Fibroblast of lung (primary cell): ENCODE results near the gene CCDC27. TPM values are rescaled to one million over a fixed set of nuclear protein-coding genes. Genes with fewer than 3 reads are reported as not detected.

ENCODE experiments used
- DNase-seq, 2 donors: peaks; one replicate each; pipeline versions ENCODE4 v3.0.0 to v3.0.0-alpha.2; 2010; ENCODE audit warnings: low read depth in 2 of 2
- H2AFZ ChIP-seq: 2 replicates; pipeline ENCODE4 v1.5.1; 2012; ENCODE audit warnings: low read length, control low read depth, inconsistent platforms
- H3K27ac ChIP-seq: 2 replicates; pipeline ENCODE4 v1.5.1; 2011; ENCODE audit warnings: low read length, control low read depth; ENCODE audit not compliant: insufficient read depth
- H3K27me3 ChIP-seq: 2 replicates; pipeline ENCODE4 v1.5.1; 2011; ENCODE audit warnings: mild to moderate bottlenecking, low read length; ENCODE audit not compliant: control insufficient read depth, insufficient read depth
- H3K36me3 ChIP-seq: 2 replicates; pipeline ENCODE4 v1.5.1; 2011; ENCODE audit warnings: low read length; ENCODE audit not compliant: control insufficient read depth, insufficient read depth
- H3K4me1 ChIP-seq: 2 replicates; pipeline ENCODE4 v1.5.1; 2011; ENCODE audit warnings: low read length; ENCODE audit not compliant: control insufficient read depth, insufficient read depth; ENCODE audit errors: extremely low read depth
- H3K4me2 ChIP-seq: 2 replicates; pipeline ENCODE4 v1.5.1; 2011; ENCODE audit warnings: low read length, control low read depth; ENCODE audit not compliant: insufficient read depth; ENCODE audit errors: extremely low read depth
- H3K4me3 ChIP-seq, 4 experiments: fragments of 200-600 bp in 1 of 4; sonication (generic) in 1 of 4; replicated peaks in 1 of 4; 2 replicates each; pipeline ENCODE4 v1.5.1; 2011 to 2016; ENCODE audit warnings: low read length in 4 of 4, low read depth in 3 of 4, mild to moderate bottlenecking in 3 of 4, control low read depth in 2 of 4, inconsistent platforms in 1 of 4, mixed read lengths in 1 of 4; ENCODE audit not compliant: insufficient read depth in 1 of 4; ENCODE audit errors: control extremely low read depth in 1 of 4
- H3K79me2 ChIP-seq: 2 replicates; pipeline ENCODE4 v1.5.1; 2012; ENCODE audit warnings: mild to moderate bottlenecking, low read length, inconsistent platforms; ENCODE audit not compliant: control insufficient read depth, insufficient read depth
- H3K9ac ChIP-seq: 2 replicates; pipeline ENCODE4 v1.5.1; 2011; ENCODE audit warnings: mild to moderate bottlenecking, low read length, control low read depth; ENCODE audit not compliant: insufficient read depth
- H3K9me3 ChIP-seq: 2 replicates; pipeline ENCODE4 v1.5.1; 2012; ENCODE audit warnings: low read depth, low read length; ENCODE audit not compliant: control insufficient read depth, insufficient read depth
- H4K20me1 ChIP-seq: 2 replicates; pipeline ENCODE4 v1.5.1; 2011; ENCODE audit warnings: low read length; ENCODE audit not compliant: control insufficient read depth, insufficient read depth; ENCODE audit errors: extremely low read depth
- EZH2 ChIP-seq: IDR thresholded peaks from 2 replicates; pipeline ENCODE4 v1.5.1; 2012; ENCODE audit warnings: low read length, control low read depth, mild to moderate bottlenecking; ENCODE audit errors: missing control alignments
- polyA plus RNA-seq, 2 donors: library from polyadenylated mRNA; depleted of rRNA in 1 of 2; stranded (reverse) in 1 of 2; unstranded in 1 of 2; fragments of >200 nt; gene quantifications; 2 replicates each; pipeline ENCODE4 v1.2.1, GENCODE V29; 2011 to 2012; ENCODE audit warnings: missing spikeins in 1 of 2
- total RNA-seq: library from RNA; depleted of rRNA; stranded (reverse); fragments of >200 nt; gene quantifications from 2 replicates; pipeline ENCODE4 v1.2.1, GENCODE V29; 2014
- TF ChIP-seq, protein P1 (sequence below), 2 donors: IDR thresholded peaks in 1 of 2; conservative IDR thresholded peaks in 1 of 2; 1 replicate in 1 of 2; 2 replicates in 1 of 2; pipeline ENCODE4 v1.5.1; 2011 to 2012; ENCODE audit warnings: low read length in 2 of 2, control low read depth in 1 of 2, inconsistent platforms in 1 of 2, low read depth in 1 of 2, mild to moderate bottlenecking in 1 of 2

The CCDC27 gene
- total and polyA plus RNA-seq, 2 donors (not counting 1 experiment from before 2014, with no cell fraction given), result not detected

DNA sequence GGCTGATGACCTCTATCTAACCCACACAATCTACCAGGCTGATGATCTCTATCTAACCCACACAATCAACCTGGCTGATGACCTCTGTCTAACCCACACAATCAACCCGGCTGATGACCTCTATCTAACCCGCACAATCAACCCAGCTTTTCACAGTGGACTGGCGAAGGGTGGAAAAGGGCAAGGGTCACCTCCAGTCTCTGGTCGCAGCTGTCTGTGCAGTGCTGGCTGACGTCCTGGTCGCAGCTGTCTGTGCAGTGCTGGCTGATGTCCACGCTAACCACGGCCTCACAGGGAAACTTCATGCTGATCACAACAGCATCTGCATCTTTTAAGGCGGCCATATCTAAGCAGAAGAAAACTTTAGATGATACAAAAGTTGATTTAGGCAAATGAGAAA, 12.2 kb upstream of the CCDC27 start:
- no peak for TF ChIP-seq EZH2
- TF ChIP-seq, protein P1, sequence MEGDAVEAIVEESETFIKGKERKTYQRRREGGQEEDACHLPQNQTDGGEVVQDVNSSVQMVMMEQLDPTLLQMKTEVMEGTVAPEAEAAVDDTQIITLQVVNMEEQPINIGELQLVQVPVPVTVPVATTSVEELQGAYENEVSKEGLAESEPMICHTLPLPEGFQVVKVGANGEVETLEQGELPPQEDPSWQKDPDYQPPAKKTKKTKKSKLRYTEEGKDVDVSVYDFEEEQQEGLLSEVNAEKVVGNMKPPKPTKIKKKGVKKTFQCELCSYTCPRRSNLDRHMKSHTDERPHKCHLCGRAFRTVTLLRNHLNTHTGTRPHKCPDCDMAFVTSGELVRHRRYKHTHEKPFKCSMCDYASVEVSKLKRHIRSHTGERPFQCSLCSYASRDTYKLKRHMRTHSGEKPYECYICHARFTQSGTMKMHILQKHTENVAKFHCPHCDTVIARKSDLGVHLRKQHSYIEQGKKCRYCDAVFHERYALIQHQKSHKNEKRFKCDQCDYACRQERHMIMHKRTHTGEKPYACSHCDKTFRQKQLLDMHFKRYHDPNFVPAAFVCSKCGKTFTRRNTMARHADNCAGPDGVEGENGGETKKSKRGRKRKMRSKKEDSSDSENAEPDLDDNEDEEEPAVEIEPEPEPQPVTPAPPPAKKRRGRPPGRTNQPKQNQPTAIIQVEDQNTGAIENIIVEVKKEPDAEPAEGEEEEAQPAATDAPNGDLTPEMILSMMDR (conservative IDR thresholded peaks at IDR 0.05 in 1 of 2, IDR thresholded peaks at IDR 0.05 in 1 of 2; ENCODE audit: low read depth in 1 of 2, low read length in 2 of 2), result no peak
- Histone ChIP-seq H3K4me1 (no peaks in the 10 kb centered on the region), H3K4me3 (no peak overlapping the region), H4K20me1 (no peaks in the 10 kb centered on the region), H3K4me2 (no peak overlapping the region), H3K36me3 (peaks cover 13% of the 10 kb centered on the region), H3K9me3 (no peaks in the 10 kb centered on the region), H3K79me2 (no peaks in the 10 kb centered on the region), H2AFZ (no peak overlapping the region), H3K27ac (no peak overlapping the region), H3K27me3 (no peaks in the 10 kb centered on the region), H3K9ac (no peak overlapping the region)
- DNase-seq, result no peak

DNA sequence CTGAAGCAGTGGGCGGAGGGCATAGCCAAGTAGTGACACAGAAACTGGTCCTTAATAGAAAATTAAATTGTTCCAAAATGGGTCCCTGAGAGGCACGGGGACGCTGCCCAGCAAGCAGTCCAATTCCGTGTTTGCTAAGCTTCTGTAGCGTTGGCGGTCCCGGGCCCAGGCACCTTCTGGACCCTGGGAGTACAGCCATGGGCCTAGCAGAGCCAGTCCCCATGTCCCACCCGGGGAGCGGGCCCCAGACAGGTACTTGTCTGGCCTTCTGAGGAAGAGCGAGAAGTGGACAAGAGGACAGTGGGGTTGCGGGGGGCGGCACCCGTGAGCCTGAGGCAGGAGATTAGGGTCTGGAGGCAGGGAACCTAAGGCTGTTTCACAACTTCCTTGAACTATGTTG, 11.5 kb upstream of the CCDC27 start:
- H3K9me3 ChIP-seq, result no peaks in the 10 kb centered on the region
- H3K27ac ChIP-seq, result no peak overlapping the region
- no peaks in the 10 kb centered on the region for H4K20me1 ChIP-seq
- no peaks in the 10 kb centered on the region for H3K79me2 ChIP-seq
- H3K36me3 ChIP-seq, result peaks cover 13% of the 10 kb centered on the region
- no peaks in the 10 kb centered on the region for H3K4me1 ChIP-seq
- no peak overlapping the region for H2AFZ ChIP-seq
- H3K27me3 ChIP-seq, result no peaks in the 10 kb centered on the region
- H3K9ac ChIP-seq, result no peak overlapping the region
- DNase-seq, result no peak
- H3K4me3 ChIP-seq, result no peak overlapping the region
- TF ChIP-seq EZH2, result no peak
- TF ChIP-seq, protein P1 (conservative IDR thresholded peaks at IDR 0.05 in 1 of 2, IDR thresholded peaks at IDR 0.05 in 1 of 2; ENCODE audit: low read depth in 1 of 2, low read length in 2 of 2), result no peak
- H3K4me2 ChIP-seq, result no peak overlapping the region

DNA sequence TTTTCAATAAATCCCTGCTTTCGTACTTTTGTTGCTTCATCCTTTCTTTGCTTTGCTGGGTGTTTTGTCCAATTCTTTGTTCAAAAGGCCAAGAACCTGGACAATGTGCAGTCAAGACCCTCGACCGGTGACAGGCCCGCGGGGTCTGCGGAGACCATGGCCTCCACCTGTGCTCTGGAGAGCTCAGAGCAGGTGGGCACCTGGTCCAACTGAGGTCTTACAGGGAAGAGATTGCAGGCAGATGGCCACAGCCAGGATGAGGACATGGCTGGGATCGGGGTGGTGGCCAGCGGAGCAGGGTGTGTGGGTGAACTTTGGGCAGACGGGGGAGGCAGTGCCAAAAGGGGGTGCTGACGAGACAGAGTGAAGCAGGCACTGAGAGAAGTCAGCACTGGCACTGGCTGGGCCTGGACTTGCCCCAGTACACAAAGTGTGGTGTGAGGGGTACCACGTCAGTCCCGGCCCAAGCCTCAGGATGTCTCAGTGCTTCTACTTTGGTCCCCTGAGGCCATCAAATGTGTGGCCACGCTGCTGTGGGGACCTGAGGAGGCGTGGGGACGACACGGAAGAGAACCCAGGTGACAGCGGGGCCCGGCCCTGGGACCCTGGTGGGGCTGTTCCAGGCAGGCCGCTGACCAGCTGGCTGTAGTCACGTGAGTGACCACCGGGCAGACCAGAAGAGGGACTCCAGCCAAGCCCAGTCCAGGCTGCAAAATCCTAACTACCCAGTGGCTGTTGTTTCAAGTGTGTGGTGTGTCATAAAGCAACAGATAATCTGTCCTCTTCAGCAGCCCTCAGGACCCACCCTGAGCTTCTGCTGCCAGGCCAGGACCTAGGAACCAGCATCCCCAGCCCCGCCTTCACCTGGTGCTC, 10.4 kb upstream of the CCDC27 start:
- Histone ChIP-seq H3K4me1 (no peaks in the 10 kb centered on the region), H3K4me3 (no peak overlapping the region), H3K36me3 (peaks cover 11% of the 10 kb centered on the region), H3K4me2 (no peak overlapping the region), H3K27ac (no peak overlapping the region), H4K20me1 (no peaks in the 10 kb centered on the region), H3K79me2 (no peaks in the 10 kb centered on the region), H3K27me3 (no peaks in the 10 kb centered on the region), H2AFZ (no peak overlapping the region), H3K9me3 (no peaks in the 10 kb centered on the region), H3K9ac (no peak overlapping the region)
- TF ChIP-seq EZH2, result no peak
- TF ChIP-seq, protein P1 (conservative IDR thresholded peaks at IDR 0.05 in 1 of 2, IDR thresholded peaks at IDR 0.05 in 1 of 2; ENCODE audit: low read depth in 1 of 2, low read length in 2 of 2), result no peak
- no peak for DNase-seq
